Measurements from ENCODE around the gene GRK3.

The GRK3 gene

DNA sequence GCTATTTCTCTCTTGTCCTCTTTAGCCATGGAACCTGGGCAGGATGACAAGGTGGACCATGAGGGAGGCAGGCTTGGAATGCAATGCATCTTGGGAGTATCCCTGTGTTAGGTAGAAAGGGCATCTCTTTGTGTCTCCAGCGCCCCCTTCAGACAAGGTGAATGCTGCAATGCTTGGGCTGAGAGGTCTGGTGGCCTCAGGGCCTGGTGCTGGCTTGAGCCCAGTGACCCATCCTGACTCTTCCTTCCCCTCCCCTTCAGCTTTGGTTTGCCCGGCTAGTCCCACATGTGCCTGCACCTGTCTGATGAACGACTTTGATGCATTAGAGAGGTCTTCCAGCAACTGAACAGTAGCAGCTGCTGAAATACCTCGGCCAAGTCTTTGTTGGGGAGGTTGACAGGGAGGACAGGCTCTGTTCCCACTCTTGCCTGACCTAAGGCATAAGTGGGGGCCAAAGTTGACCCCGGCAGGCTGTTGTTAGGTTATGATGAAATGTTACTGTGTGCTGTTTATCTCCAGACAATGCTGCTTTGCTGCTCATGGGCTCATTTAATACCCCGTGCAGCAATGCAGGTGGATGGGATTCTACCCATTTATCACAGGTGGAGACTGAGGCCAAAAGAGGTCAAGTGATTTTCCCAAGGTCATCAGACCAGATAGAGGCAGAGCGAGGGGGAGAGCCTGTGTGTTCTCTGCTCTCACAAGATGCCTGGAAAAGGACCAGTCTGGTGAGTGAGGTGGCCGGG is 200.0 kb downstream of the GRK3 start:
- no peak for DNase-seq

DNA sequence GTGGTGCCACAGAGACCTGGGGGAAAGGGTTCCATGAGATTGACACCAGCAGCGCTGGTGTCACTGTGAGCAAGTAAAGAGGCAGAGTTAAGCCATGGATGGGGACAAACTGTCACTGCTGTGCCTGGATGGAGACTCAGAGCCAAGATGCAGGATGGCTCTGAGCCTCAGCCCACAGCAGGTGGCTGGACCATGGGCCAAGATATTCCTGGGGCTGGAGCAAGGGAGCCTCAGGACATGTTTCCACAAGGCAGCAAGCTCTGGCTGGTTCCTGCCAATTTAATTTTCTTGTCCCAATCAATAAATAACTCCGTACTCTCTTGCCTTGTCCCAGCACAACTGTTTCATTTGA is 200.5 kb downstream of the GRK3 start:
- DNase-seq: no peak

GRCh38 chr22:25765801-25766200 is 201.3 kb downstream of the GRK3 start:
- DNase-seq: no peak

DNA sequence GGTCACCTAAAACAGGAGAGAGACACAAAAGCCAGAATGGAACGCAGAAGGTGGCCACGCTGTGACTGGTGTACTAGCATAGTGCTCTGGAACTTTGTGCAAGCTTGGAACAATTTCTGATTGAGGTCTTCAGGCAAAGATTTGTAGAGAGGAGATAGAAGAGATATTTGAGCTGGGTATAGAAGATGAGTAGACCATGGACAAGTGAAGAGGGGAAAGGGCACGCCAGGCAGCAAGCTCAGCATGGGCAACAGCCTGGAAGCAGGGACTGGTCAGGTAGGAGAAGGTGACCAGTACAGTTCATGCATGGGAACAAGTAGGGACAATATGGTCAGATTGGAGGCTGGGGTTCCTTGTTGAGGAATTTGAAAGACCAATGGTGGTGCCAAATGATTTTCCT is 201.9 kb downstream of the GRK3 start:
- no peak for DNase-seq

- DNase-seq: no peak
Observed at GRCh38 chr22:25770333-25770732, 205.9 kb downstream of the GRK3 start.

GRCh38 chr22:25772288-25772687 is 207.8 kb downstream of the GRK3 start:
- DNase-seq: no peak

- DNase-seq: no peak
Observed at GRCh38 chr22:25774575-25775026, 210.1 kb downstream of the GRK3 start.

GRCh38 chr22:25775531-25775930 is 211.1 kb downstream of the GRK3 start:
- no peak for DNase-seq

DNA sequence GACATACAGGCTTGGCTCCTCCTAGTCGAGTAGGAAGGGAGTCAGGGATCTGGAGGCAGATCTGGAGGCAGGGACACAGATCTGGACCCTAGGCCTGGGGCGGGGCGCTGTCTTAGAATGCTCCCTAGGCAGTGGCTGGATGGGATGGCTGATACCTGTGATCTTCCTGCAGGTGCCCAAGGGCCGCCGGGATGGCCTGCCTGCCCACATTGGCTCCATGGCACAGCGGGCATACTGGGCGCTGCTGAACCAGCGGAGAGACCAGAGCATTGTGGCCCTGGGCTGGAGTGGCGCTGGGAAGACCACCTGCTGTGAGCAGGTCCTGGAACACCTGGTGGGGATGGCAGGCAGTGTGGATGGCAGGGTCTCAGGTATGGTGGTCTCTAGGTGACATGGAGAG is 212.9 kb downstream of the GRK3 start:
- no peak for DNase-seq

- DNase-seq: no peak
Observed at GRCh38 chr22:25777870-25778269, 213.4 kb downstream of the GRK3 start.

Data from CD4-positive, alpha-beta T cell treated with Interleukin-12 subunit alpha and Interleukin-12 subunit beta, for 1 hour (primary cell).